H7 (cell line): Measurements from ENCODE around the gene ITGA11. TPM values are rescaled to one million over a fixed set of nuclear protein-coding genes. Genes with fewer than 3 reads are reported as not detected.

ENCODE experiments used
- DNase-seq: peaks from one replicate; pipeline ENCODE4 v3.0.0; 2012
- H3K27me3 ChIP-seq: 2 replicates; pipeline ENCODE4 v1.6.0; 2011; ENCODE audit warnings: mild to moderate bottlenecking, low read length; ENCODE audit not compliant: control insufficient read depth, insufficient read depth
- H3K36me3 ChIP-seq: replicated peaks from 2 replicates; pipeline ENCODE4 v1.5.1; 2011; ENCODE audit warnings: low read length; ENCODE audit not compliant: control insufficient read depth, insufficient read depth
- H3K4me3 ChIP-seq: 2 replicates; pipeline ENCODE4 v1.5.1; 2011; ENCODE audit warnings: low read depth, mild to moderate bottlenecking, control low read depth, low read length, moderate library complexity; ENCODE audit not compliant: insufficient read depth
- total RNA-seq: library from RNA; depleted of rRNA; stranded (reverse); fragments of >200 nt; shearing (Covaris generic); gene quantifications from 2 replicates; pipeline ENCODE4 v1.2.3, GENCODE V29; 2014

Gene ITGA11
- total RNA-seq, 1 experiment from 2014 or later: 0.03 TPM

GRCh38 chr15:68378595-68378994 lies 53.4 kb downstream of the ITGA11 start:
- no peak for DNase-seq
- Histone ChIP-seq H3K27me3 (no peaks in the 10 kb centered on the region), H3K4me3 (no peak overlapping the region), H3K36me3 (no peaks in the 10 kb centered on the region)

DNA sequence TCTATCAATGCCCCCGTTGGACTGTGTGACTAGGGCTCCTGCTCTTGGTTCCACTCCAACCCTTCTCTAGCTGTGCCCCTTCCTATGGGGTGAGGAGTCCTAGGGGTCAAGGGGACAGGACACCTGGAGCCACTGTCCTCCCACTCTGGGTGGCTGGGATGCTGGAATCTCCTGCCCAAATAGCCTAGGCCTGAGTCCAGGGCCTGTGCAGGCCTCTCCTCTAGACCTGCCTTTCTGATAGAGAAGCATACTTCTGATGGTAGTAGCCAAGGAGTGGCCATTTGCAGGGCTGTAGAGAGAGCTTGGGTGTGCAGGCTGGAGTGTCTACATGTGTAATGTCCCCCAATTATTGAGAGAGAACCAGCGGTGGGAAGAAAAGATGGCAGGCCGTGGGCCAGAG lies 54.2 kb downstream of the ITGA11 start:
- no peaks in the 10 kb centered on the region for H3K36me3 ChIP-seq
- H3K4me3 ChIP-seq: no peak overlapping the region
- no peaks in the 10 kb centered on the region for H3K27me3 ChIP-seq
- DNase-seq: no peak

DNA sequence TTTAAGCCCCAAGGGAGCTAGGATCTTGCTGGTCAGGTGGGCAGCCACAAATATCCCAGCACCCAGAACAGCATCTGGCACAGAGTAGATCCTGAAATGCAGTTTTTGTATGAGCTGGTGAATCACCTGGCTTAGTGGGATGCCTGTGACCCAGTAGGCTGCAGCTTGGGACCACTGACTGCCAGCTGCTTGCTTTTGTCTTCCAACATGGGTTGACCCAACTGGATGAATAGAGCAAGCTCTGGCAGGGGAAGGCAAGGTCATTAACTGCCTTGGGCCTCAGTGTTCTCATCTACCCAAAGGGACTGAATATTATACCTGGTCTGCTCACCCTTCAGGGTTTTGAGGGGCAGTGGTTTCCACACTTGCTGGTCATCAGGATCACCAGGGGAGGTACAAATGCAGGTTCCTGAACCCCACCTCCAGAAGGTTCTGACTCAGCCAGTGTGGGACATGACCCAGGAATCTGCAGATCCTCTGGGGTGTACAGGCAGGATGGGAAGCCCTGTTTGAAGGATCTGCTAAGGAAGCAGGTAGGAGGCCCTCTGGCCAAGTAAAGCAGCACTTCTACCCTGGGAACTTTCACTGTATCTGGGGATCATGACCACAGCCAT lies 55.4 kb downstream of the ITGA11 start:
- no peaks in the 10 kb centered on the region for H3K36me3 ChIP-seq
- H3K27me3 ChIP-seq: no peaks in the 10 kb centered on the region
- no peak for DNase-seq
- no peak overlapping the region for H3K4me3 ChIP-seq

DNA sequence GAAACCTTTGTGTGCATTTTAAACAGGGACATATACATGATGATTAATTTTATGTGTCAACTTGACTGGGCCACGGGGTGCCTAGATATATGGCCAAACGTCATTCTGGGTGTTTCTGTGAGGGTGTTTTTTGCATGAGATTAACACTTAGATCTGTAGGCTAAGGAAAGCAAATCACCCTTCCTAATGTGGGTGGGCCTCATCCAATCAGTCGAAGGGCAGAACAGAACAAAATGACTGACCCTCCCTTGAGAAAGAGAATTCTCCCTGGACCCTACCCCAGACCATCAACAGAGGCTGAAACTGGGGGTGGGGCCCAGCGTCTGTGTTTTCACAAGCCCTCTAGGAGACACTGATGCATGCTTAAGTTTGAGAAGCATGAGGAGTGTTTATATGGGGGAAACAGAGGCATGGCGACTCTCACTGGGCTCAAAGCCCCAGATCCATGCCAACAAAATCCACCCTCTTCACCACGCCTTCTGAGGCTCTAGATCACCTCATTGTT lies 56.2 kb downstream of the ITGA11 start:
- no peaks in the 10 kb centered on the region for H3K36me3 ChIP-seq
- H3K27me3 ChIP-seq: no peaks in the 10 kb centered on the region
- no peak overlapping the region for H3K4me3 ChIP-seq
- DNase-seq: no peak

DNA sequence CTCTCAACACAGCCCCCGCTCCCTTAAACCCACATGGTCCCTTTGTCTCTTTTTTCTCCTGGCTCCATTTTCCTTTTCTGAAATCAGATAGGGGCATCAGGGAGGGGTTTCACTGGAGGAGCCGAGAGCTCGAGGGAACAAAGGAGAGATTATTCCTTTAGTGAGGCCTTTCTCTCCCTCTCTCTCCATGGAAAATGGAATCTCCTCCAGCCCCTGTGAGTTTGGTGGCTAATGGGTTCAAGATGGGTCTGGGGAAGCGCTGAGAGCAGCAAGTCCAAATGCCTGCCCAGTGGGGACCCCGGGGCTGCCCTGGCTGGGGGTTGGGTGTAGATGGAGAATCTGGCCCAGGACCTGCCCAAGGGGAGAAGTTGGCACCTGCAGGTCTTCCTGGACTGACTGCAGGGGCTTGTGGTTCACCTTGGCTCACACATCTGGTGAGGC lies 56.8 kb downstream of the ITGA11 start:
- Histone ChIP-seq H3K36me3 (no peaks in the 10 kb centered on the region), H3K4me3 (no peak overlapping the region), H3K27me3 (no peaks in the 10 kb centered on the region)
- DNase-seq: no peak

DNA sequence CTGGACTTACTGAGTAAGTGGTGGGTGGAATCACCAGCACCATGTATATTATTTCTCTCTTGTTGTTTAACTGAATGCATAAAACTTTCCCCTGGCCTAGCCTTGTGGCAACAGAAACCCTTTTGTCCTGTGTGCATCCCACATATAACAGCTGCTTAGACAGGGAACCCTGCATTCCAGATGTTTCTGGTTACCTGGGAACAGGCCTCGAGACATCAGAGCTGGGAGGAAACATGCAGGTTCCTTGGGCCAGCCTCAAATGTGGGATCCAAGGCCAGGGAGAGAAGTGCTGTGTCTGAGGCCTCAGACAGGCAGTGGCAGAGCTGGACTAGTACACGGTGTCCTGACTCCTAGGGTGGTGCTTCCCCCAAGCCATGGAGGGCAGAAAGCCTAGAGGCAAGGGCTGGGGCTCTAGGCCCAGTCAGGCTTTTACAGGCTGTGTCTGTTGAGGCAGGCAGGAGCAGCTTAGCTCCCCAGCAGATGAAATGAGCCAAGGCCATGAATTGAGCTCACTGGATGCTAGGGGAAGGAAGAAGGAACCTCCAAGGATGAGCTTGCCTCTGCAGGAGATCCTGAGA lies 57.7 kb downstream of the ITGA11 start:
- no peak overlapping the region for H3K4me3 ChIP-seq
- H3K27me3 ChIP-seq: no peaks in the 10 kb centered on the region; the same call in 1 of the 2 replicates
- DNase-seq: no peak
- H3K36me3 ChIP-seq: no peaks in the 10 kb centered on the region

- DNase-seq: no peak
- H3K36me3 ChIP-seq: no peaks in the 10 kb centered on the region
- no peak overlapping the region for H3K4me3 ChIP-seq
- no peaks in the 10 kb centered on the region; the same call in 1 of the 2 replicates for H3K27me3 ChIP-seq
These were observed 58.9 kb downstream of the ITGA11 start for GRCh38 chr15:68373028-68373427.

GRCh38 chr15:68372291-68372811 lies 59.6 kb downstream of the ITGA11 start:
- Histone ChIP-seq H3K36me3 (no peaks in the 10 kb centered on the region), H3K27me3 (no peaks in the 10 kb centered on the region; the same call in 1 of the 2 replicates), H3K4me3 (no peak overlapping the region)
- peak; percentile 89 for DNase-seq

GRCh38 chr15:68371851-68372250 lies 60.1 kb downstream of the ITGA11 start:
- Histone ChIP-seq H3K27me3 (no peaks in the 10 kb centered on the region; the same call in none of the 2 replicates), H3K4me3 (no peak overlapping the region), H3K36me3 (no peaks in the 10 kb centered on the region)
- DNase-seq: no peak

GRCh38 chr15:68371160-68371559 lies 60.8 kb downstream of the ITGA11 start:
- DNase-seq: no peak
- Histone ChIP-seq H3K27me3 (no peaks in the 10 kb centered on the region; the same call in none of the 2 replicates), H3K36me3 (no peaks in the 10 kb centered on the region), H3K4me3 (no peak overlapping the region)

GRCh38 chr15:68370768-68371151 lies 61.2 kb downstream of the ITGA11 start:
- Histone ChIP-seq H3K27me3 (no peaks in the 10 kb centered on the region; the same call in none of the 2 replicates), H3K36me3 (no peaks in the 10 kb centered on the region), H3K4me3 (no peak overlapping the region)
- DNase-seq: no peak

- Histone ChIP-seq H3K27me3 (no peaks in the 10 kb centered on the region; the same call in none of the 2 replicates), H3K4me3 (no peak overlapping the region), H3K36me3 (no peaks in the 10 kb centered on the region)
- DNase-seq: no peak
These were observed 61.8 kb downstream of the ITGA11 start for GRCh38 chr15:68369931-68370767.

GRCh38 chr15:68368731-68369435 lies 63.1 kb downstream of the ITGA11 start:
- DNase-seq: no peak
- Histone ChIP-seq H3K36me3 (no peaks in the 10 kb centered on the region), H3K27me3 (no peaks in the 10 kb centered on the region; the same call in none of the 2 replicates), H3K4me3 (no peak overlapping the region)

GRCh38 chr15:68367992-68368391 lies 64.0 kb downstream of the ITGA11 start:
- no peak overlapping the region for H3K4me3 ChIP-seq
- DNase-seq: no peak
- H3K27me3 ChIP-seq: no peaks in the 10 kb centered on the region; the same call in none of the 2 replicates
- H3K36me3 ChIP-seq: no peaks in the 10 kb centered on the region
